ENCODE measurements around the gene COMMD7. TPM values are rescaled to one million over a fixed set of nuclear protein-coding genes. Genes with fewer than 3 reads are reported as not detected.

The COMMD7 gene
- total RNA-seq, 1 donor from 2014 or later, result 37.9 TPM

GRCh38 chr20:32686530-32687179 is 56.6 kb downstream of the COMMD7 start:
- ChIA-PET POLR2A (no interaction called here), CTCF (no interaction called here)
- H3K27ac Mint-ChIP-seq, result no peak overlapping the region
- intact Hi-C loops (cut with micrococcal nuclease), result no loop called here
- DNase-seq (no peak), ATAC-seq (ENCODE audit: low read depth) (no peak)
- TF ChIP-seq CTCF (IDR thresholded peaks at IDR 0.05), result no peak
- no peaks in the 10 kb centered on the region for H3K9me3 Mint-ChIP-seq
- H3K4me3 Mint-ChIP-seq, result no peak overlapping the region
- no peaks in the 10 kb centered on the region for H3K4me1 Mint-ChIP-seq
- no peaks in the 10 kb centered on the region for H3K27me3 Mint-ChIP-seq
- H3K36me3 Mint-ChIP-seq (ENCODE audit: low read depth), result peaks cover 3% of the 10 kb centered on the region

- H3K9me3 Mint-ChIP-seq, result no peaks in the 10 kb centered on the region
- H3K27me3 Mint-ChIP-seq, result no peaks in the 10 kb centered on the region
- no peak overlapping the region for H3K27ac Mint-ChIP-seq
- CTCF ChIA-PET, result no interaction called here
- peaks cover 3% of the 10 kb centered on the region for H3K36me3 Mint-ChIP-seq (ENCODE audit: low read depth)
- intact Hi-C loops (cut with micrococcal nuclease), result no loop called here
- peaks cover 8% of the 10 kb centered on the region for H3K4me1 Mint-ChIP-seq
- no peak for TF ChIP-seq CTCF (IDR thresholded peaks at IDR 0.05)
- DNase-seq (no peak), ATAC-seq (ENCODE audit: low read depth) (no peak)
- no peak overlapping the region for H3K4me3 Mint-ChIP-seq
- POLR2A ChIA-PET, result no interaction called here
Measured at GRCh38 chr20:32685541-32686529, 57.4 kb downstream of the COMMD7 start.

- CTCF ChIA-PET, result interaction anchor here (1.2 kb wide), 1 partner anchor 10 kb away, joined by 3 read pairs; no protein-coding TSS in a partner anchor
Measured at GRCh38 chr20:32682508-32682987, 60.7 kb downstream of the COMMD7 start.

GRCh38 chr20:32681175-32682084 is 61.8 kb downstream of the COMMD7 start:
- ATAC-seq (ENCODE audit: low read depth) (no peak), DNase-seq (no peak)
- Mint-ChIP-seq H3K4me1 (peaks cover 14% of the 10 kb centered on the region), H3K27ac (no peak overlapping the region), H3K27me3 (no peaks in the 10 kb centered on the region), H3K4me3 (no peak overlapping the region), H3K36me3 (ENCODE audit: low read depth) (no peaks in the 10 kb centered on the region), H3K9me3 (no peaks in the 10 kb centered on the region)
- intact Hi-C loops (cut with micrococcal nuclease), result no loop called here
- CTCF ChIA-PET, result no interaction called here
- POLR2A ChIA-PET, result interaction anchor here (1.4 kb wide), 1 partner anchor 8 kb away, joined by 3 read pairs; the partner anchor contains the start of gene C20orf203
- no peak for TF ChIP-seq CTCF (IDR thresholded peaks at IDR 0.05)

More at GRCh38 chr20:32682508-32682987, 60.7 kb downstream of the COMMD7 start:
- no peak for TF ChIP-seq CTCF (IDR thresholded peaks at IDR 0.05)
- intact Hi-C loops (cut with micrococcal nuclease), result no loop called here
- POLR2A ChIA-PET, result interaction anchor here (1.4 kb wide), 1 partner anchor 9 kb away, joined by 3 read pairs; the partner anchor contains the start of gene C20orf203
- Mint-ChIP-seq H3K27ac (no peak overlapping the region), H3K4me3 (no peak overlapping the region), H3K36me3 (ENCODE audit: low read depth) (no peaks in the 10 kb centered on the region), H3K27me3 (no peaks in the 10 kb centered on the region), H3K4me1 (peaks cover 10% of the 10 kb centered on the region), H3K9me3 (no peaks in the 10 kb centered on the region)
- ATAC-seq (ENCODE audit: low read depth) (no peak), DNase-seq (no peak)
